VCaP (cell line): ENCODE data around the gene AKAP8L.

Experiments
- H3K27ac ChIP-seq: fragments of 450-650 bp; 2 replicates; pipeline ENCODE4 v1.5.1; 2017
- CTCF ChIP-seq: fragments of 450-650 bp; conservative IDR thresholded peaks from 2 replicates; pipeline ENCODE4 v1.5.1; 2017; ENCODE audit warnings: mild to moderate bottlenecking, moderate library complexity

The AKAP8L gene

GRCh38 chr19:15429825-15430467, 11.2 kb upstream of the AKAP8L start:
- H3K27ac ChIP-seq, result no peak overlapping the region
- no peak for TF ChIP-seq CTCF

- no peak overlapping the region for H3K27ac ChIP-seq
- TF ChIP-seq CTCF, result no peak
Measured at GRCh38 chr19:15428956-15429824, 10.4 kb upstream of the AKAP8L start.

GRCh38 chr19:15427991-15428471, 9.2 kb upstream of the AKAP8L start:
- TF ChIP-seq CTCF, result no peak
- no peak overlapping the region for H3K27ac ChIP-seq

- H3K27ac ChIP-seq, result no peak overlapping the region
- TF ChIP-seq CTCF, result no peak
Measured at GRCh38 chr19:15427350-15427700, 8.5 kb upstream of the AKAP8L start.

GRCh38 chr19:15426485-15427349, 7.9 kb upstream of the AKAP8L start:
- H3K27ac ChIP-seq, result no peak overlapping the region
- no peak for TF ChIP-seq CTCF

- no peak for TF ChIP-seq CTCF
Measured at GRCh38 chr19:15425321-15425950, 6.6 kb upstream of the AKAP8L start.

More at GRCh38 chr19:15425321-15425950, 6.6 kb upstream of the AKAP8L start:
- no peak overlapping the region for H3K27ac ChIP-seq
